Measurements from ENCODE around the gene SCRN2.

SCRN2 gene

DNA sequence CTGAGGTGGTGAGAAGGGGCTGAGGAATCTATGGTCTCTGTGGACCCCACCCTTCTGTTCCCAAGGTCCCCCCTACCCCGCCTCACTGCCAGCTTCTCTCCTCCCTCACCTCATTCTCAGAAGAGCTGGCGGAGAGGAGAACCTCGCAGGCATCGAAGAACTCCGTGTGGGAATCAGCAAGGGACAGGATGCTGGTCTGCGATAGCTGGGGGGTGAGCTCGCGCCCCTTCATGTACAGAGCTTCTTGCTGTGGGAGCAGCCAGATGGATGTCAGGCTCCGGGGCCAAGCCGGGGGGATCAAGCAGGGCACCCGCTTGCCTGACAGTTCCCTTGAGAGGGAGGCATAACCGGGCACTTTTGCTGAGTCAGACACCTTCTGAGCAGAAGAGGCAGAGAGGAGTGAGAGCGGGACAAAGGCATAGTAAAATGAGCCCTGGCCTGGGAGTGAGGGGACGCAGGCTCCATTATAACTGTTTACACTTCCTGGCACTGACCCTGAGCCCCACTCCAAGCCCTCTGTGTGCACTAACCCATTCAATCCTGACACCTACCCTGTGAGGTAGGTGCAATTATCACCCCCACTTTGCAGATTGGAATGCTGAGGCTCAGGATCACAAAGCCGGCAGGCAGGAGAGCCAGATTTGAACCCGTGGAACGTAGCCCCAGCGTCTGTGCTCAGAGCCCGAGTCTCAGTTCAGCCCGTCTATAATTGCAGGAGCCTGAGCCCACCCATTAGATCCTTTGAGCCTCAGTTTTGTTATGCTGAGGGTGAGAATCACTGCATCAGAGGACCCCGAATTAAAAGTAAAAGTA, 25.8 kb downstream of the SCRN2 start:
- Histone ChIP-seq H3K9ac (no peak overlapping the region), H3K79me2 (no peaks in the 10 kb centered on the region), H3K27ac (no peak overlapping the region), H2AFZ (no peak overlapping the region), H3K4me1 (peaks cover 2% of the 10 kb centered on the region), H3K36me3 (ENCODE audit: control insufficient read depth, insufficient read depth, low read length) (no peaks in the 10 kb centered on the region), H3K9me3 (ENCODE audit: control insufficient read depth, low read length) (no peaks in the 10 kb centered on the region), H3K27me3 (ENCODE audit: control insufficient read depth, insufficient read depth, low read length) (no peaks in the 10 kb centered on the region), H3K4me2 (ENCODE audit: low read length) (no peak overlapping the region), H3K4me3 (ENCODE audit: low read depth, low read length) (no peak overlapping the region)
- TF ChIP-seq, protein P1, sequence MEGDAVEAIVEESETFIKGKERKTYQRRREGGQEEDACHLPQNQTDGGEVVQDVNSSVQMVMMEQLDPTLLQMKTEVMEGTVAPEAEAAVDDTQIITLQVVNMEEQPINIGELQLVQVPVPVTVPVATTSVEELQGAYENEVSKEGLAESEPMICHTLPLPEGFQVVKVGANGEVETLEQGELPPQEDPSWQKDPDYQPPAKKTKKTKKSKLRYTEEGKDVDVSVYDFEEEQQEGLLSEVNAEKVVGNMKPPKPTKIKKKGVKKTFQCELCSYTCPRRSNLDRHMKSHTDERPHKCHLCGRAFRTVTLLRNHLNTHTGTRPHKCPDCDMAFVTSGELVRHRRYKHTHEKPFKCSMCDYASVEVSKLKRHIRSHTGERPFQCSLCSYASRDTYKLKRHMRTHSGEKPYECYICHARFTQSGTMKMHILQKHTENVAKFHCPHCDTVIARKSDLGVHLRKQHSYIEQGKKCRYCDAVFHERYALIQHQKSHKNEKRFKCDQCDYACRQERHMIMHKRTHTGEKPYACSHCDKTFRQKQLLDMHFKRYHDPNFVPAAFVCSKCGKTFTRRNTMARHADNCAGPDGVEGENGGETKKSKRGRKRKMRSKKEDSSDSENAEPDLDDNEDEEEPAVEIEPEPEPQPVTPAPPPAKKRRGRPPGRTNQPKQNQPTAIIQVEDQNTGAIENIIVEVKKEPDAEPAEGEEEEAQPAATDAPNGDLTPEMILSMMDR (IDR thresholded peaks at IDR 0.05) = no peak

DNA sequence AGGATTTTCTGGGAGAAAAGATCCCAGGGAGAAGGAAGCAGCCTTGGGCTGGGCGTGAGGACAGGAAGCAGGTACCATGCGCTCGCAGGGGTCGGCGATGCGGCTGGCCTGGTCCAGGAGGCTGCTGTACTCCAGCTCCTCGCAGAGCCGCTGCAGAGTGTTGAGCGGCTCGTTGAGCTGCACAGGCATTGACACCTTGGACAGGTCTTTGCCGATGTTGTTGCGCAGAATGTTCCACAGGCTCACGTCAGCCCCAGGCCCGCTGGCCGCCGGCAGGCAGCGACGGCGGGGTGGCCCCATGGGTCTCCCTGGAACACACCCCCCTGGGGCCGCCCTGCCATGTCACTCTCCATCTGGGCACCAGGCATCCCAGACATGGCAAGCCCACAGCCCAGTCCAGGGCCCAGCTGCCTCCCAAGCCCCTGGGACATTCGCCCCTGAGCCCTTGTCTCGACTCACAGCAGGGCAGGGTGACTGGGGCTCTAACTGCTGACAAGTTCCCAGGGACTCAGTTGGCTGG, 27.5 kb downstream of the SCRN2 start:
- Histone ChIP-seq H3K79me2 (no peaks in the 10 kb centered on the region), H3K4me1 (peaks cover 5% of the 10 kb centered on the region), H2AFZ (no peak overlapping the region), H3K27ac (no peak overlapping the region), H3K4me3 (ENCODE audit: low read depth, low read length) (no peak overlapping the region), H3K36me3 (ENCODE audit: control insufficient read depth, insufficient read depth, low read length) (no peaks in the 10 kb centered on the region), H3K9ac (no peak overlapping the region), H3K4me2 (ENCODE audit: low read length) (no peak overlapping the region), H3K9me3 (ENCODE audit: control insufficient read depth, low read length) (no peaks in the 10 kb centered on the region), H3K27me3 (ENCODE audit: control insufficient read depth, insufficient read depth, low read length) (no peaks in the 10 kb centered on the region)
- TF ChIP-seq, protein P1 (IDR thresholded peaks at IDR 0.05) = no peak

DNA sequence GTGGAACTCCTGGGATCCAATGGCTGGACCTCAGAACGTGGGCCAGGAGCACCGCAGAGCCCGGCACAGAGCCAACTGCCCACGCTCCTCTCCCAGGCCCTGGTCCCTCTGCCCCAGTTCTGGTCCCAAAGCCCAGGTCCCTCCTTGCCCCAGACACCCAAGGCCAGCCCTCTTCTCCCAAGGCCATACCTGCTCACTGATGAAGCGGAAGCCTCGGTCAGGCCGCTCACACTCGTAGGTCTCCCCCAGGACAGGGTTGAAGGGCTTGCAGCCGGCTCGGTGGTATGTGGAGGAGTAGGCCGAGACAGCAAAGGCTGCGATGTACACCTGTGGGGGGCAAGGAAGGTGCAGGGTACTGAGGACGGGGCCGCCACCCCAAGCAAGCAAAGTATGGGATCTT, 28.0 kb downstream of the SCRN2 start:
- H3K4me1 ChIP-seq = peaks cover 5% of the 10 kb centered on the region
- H3K27ac ChIP-seq = no peak overlapping the region
- H3K9me3 ChIP-seq (ENCODE audit: control insufficient read depth, low read length) = no peaks in the 10 kb centered on the region
- H3K36me3 ChIP-seq (ENCODE audit: control insufficient read depth, insufficient read depth, low read length) = no peaks in the 10 kb centered on the region
- no peak overlapping the region for H3K4me3 ChIP-seq (ENCODE audit: low read depth, low read length)
- TF ChIP-seq, protein P1 (IDR thresholded peaks at IDR 0.05) = no peak
- H2AFZ ChIP-seq = no peak overlapping the region
- no peak overlapping the region for H3K9ac ChIP-seq
- H3K79me2 ChIP-seq = no peaks in the 10 kb centered on the region
- no peaks in the 10 kb centered on the region for H3K27me3 ChIP-seq (ENCODE audit: control insufficient read depth, insufficient read depth, low read length)
- H3K4me2 ChIP-seq (ENCODE audit: low read length) = no peak overlapping the region

DNA sequence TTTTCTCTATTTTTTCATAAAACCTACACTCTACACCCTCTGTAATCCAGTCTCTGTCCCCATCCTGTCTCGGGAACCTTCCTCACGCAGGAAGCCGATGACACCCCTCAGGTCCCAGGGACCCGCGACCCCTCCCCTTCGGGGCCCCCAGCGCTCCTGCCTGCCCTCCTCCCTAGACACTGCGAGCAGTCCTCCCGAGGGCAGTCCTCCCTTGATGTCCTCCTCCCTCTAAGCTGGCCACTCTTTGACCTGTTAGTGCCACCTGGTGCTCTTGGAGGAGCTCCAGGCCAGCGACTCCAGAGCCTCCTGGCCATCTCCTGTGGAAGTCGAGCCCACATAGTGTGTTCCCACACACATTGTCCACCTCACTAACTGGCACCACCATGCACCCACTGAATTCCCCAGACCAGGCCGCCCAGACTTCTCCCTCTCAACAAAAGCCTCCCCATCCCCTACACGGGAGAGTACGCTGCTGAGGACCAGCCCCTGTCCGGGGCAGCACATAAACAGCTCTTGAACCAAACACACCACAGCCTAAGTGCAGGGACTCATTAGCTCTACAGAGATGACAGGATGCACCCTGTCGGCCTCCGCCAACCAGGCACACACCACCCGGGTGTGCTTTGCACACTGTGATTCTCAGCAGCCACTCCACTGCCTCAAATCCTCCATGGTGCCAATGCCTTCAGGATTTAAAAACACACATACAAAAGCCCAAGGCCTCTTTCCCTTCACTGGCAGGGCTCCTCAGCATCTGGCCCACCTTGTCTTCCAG, 28.7 kb downstream of the SCRN2 start:
- Histone ChIP-seq H3K9ac (no peak overlapping the region), H3K27me3 (ENCODE audit: control insufficient read depth, insufficient read depth, low read length) (no peaks in the 10 kb centered on the region), H2AFZ (no peak overlapping the region), H3K4me2 (ENCODE audit: low read length) (no peak overlapping the region), H3K4me1 (peaks cover 5% of the 10 kb centered on the region), H3K79me2 (no peaks in the 10 kb centered on the region), H3K4me3 (ENCODE audit: low read depth, low read length) (no peak overlapping the region), H3K36me3 (ENCODE audit: control insufficient read depth, insufficient read depth, low read length) (no peaks in the 10 kb centered on the region), H3K27ac (no peak overlapping the region), H3K9me3 (ENCODE audit: control insufficient read depth, low read length) (no peaks in the 10 kb centered on the region)
- TF ChIP-seq, protein P1 (IDR thresholded peaks at IDR 0.05) = no peak
